ENCODE data around the gene AMD1. TPM values are rescaled to one million over a fixed set of nuclear protein-coding genes. Genes with fewer than 3 reads are reported as not detected.

Gene AMD1
- total and polyA plus RNA-seq, 10 of the 15 experiments (the other 5 are each of a cell fraction or from before 2014, with no cell fraction given) = 58.2 to 116 (median 79.3) TPM

- TF ChIP-seq, protein P1, sequence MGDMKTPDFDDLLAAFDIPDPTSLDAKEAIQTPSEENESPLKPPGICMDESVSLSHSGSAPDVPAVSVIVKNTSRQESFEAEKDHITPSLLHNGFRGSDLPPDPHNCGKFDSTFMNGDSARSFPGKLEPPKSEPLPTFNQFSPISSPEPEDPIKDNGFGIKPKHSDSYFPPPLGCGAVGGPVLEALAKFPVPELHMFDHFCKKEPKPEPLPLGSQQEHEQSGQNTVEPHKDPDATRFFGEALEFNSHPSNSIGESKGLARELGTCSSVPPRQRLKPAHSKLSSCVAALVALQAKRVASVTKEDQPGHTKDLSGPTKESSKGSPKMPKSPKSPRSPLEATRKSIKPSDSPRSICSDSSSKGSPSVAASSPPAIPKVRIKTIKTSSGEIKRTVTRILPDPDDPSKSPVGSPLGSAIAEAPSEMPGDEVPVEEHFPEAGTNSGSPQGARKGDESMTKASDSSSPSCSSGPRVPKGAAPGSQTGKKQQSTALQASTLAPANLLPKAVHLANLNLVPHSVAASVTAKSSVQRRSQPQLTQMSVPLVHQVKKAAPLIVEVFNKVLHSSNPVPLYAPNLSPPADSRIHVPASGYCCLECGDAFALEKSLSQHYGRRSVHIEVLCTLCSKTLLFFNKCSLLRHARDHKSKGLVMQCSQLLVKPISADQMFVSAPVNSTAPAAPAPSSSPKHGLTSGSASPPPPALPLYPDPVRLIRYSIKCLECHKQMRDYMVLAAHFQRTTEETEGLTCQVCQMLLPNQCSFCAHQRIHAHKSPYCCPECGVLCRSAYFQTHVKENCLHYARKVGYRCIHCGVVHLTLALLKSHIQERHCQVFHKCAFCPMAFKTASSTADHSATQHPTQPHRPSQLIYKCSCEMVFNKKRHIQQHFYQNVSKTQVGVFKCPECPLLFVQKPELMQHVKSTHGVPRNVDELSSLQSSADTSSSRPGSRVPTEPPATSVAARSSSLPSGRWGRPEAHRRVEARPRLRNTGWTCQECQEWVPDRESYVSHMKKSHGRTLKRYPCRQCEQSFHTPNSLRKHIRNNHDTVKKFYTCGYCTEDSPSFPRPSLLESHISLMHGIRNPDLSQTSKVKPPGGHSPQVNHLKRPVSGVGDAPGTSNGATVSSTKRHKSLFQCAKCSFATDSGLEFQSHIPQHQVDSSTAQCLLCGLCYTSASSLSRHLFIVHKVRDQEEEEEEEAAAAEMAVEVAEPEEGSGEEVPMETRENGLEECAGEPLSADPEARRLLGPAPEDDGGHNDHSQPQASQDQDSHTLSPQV (IDR thresholded peaks at IDR 0.05) = no peak
- TF ChIP-seq ZNF24 (IDR thresholded peaks at IDR 0.05) (peak; percentile 72; the same call in 1 of the 2 replicates), CREM (IDR thresholded peaks at IDR 0.05; ENCODE audit: low read depth) (peak; percentile 93), EED (IDR thresholded peaks at IDR 0.05; ENCODE audit: low read depth) (peak; percentile 75; the same call in 1 of the 2 replicates), RBBP5 (conservative IDR thresholded peaks at IDR 0.05) (no peak), REST (IDR thresholded peaks at IDR 0.05; ENCODE audit: low read depth, low read length) (no peak), SMC3 (IDR thresholded peaks at IDR 0.05; ENCODE audit: borderline replicate concordance, low read length) (no peak; the same call in 1 of the 2 replicates), NR2C1 (IDR thresholded peaks at IDR 0.05) (no peak), EP300 (IDR thresholded peaks at IDR 0.05; ENCODE audit: borderline replicate concordance in 1 of 2, control insufficient read depth in 1 of 2, low read depth in 2 of 2, low read length in 2 of 2) (peak; percentile 99), DPF2 (IDR thresholded peaks at IDR 0.05) (peak; percentile 99), SMAD1 (IDR thresholded peaks at IDR 0.05; ENCODE audit: low read depth, partially characterized antibody) (peak; percentile 87), USF2 (IDR thresholded peaks at IDR 0.05; ENCODE audit: borderline replicate concordance, low read depth, low read length) (no peak), POLR2AphosphoS2 (IDR thresholded peaks at IDR 0.05; ENCODE audit: low read depth, low read length) (no peak), E2F4 (IDR thresholded peaks at IDR 0.05; ENCODE audit: low read depth, low read length) (no peak), PAX8 (IDR thresholded peaks at IDR 0.05) (no peak), JUND (IDR thresholded peaks at IDR 0.05; ENCODE audit: low read depth, low read length) (peak; percentile 98), TBL1XR1 (IDR thresholded peaks at IDR 0.05; ENCODE audit: low read depth, low read length) (peak; percentile 71; the same call in 1 of the 2 replicates), SMARCA5 (IDR thresholded peaks at IDR 0.05) (no peak), MLLT1 (IDR thresholded peaks at IDR 0.05) (peak; percentile 94)
These were observed 70.1 kb downstream of the AMD1 start (continued) for GRCh38 chr6:110944681-110945151.

Data from GM12878 (cell line).